H9 (cell line): ENCODE data around the gene GPR15LG. TPM values are rescaled to one million over a fixed set of nuclear protein-coding genes. Genes with fewer than 3 reads are reported as not detected.
A peak's percentile ranks its signal among the peaks of the same experiment; 100 is the strongest.

Source experiments
- DNase-seq: peaks from one replicate; pipeline ENCODE4 v3.0.0-alpha.2; 2017
- H2AFZ ChIP-seq: one replicate; pipeline ENCODE4 v1.6.1; 2013; ENCODE audit warnings: mild to moderate bottlenecking, low read length, control low read depth, moderate library complexity
- H2AK5ac ChIP-seq: 2 replicates; pipeline ENCODE4 v1.6.1; 2013; ENCODE audit warnings: low read length, control low read depth, mixed read lengths; ENCODE audit not compliant: insufficient read length
- H2BK120ac ChIP-seq: one replicate; pipeline ENCODE4 v1.6.1; 2013; ENCODE audit warnings: low read depth, mild to moderate bottlenecking, low read length, control low read depth, inconsistent platforms; ENCODE audit not compliant: poor library complexity, severe bottlenecking
- H2BK12ac ChIP-seq: 2 replicates; pipeline ENCODE4 v1.6.1; 2013; ENCODE audit warnings: low read length, control low read depth, mixed read lengths, low read depth; ENCODE audit not compliant: insufficient read length
- H2BK15ac ChIP-seq: 2 replicates; pipeline ENCODE4 v1.6.1; 2013; ENCODE audit warnings: low read depth, low read length, control low read depth
- H2BK20ac ChIP-seq: one replicate; pipeline ENCODE4 v1.6.1; 2013; ENCODE audit warnings: low read depth, mild to moderate bottlenecking, low read length, control low read depth, inconsistent platforms; ENCODE audit not compliant: poor library complexity, severe bottlenecking
- H2BK5ac ChIP-seq: 2 replicates; pipeline ENCODE4 v1.6.1; 2013; ENCODE audit warnings: low read length, control low read depth, mixed read lengths; ENCODE audit not compliant: insufficient read length
- H3K14ac ChIP-seq: 2 replicates; pipeline ENCODE4 v1.6.1; 2013; ENCODE audit warnings: low read length, control low read depth; ENCODE audit not compliant: insufficient read depth
- H3K18ac ChIP-seq: 2 replicates; pipeline ENCODE4 v1.6.1; 2013; ENCODE audit warnings: low read depth, mild to moderate bottlenecking, mixed read lengths, low read length, control low read depth; ENCODE audit not compliant: insufficient read length
- H3K23ac ChIP-seq: 2 replicates; pipeline ENCODE4 v1.6.1; 2013; ENCODE audit warnings: low read length, control low read depth, mixed read lengths, low read depth; ENCODE audit not compliant: insufficient read length
- H3K23me2 ChIP-seq: 2 replicates; pipeline ENCODE4 v1.6.1; 2013; ENCODE audit warnings: low read depth, mild to moderate bottlenecking, mixed read lengths, low read length, control low read depth; ENCODE audit not compliant: insufficient read length, poor library complexity, severe bottlenecking
- H3K27ac ChIP-seq: 2 replicates; pipeline ENCODE4 v1.5.1; 2013; ENCODE audit warnings: low read length, control low read depth, mixed read lengths, low read depth; ENCODE audit not compliant: insufficient read length
- H3K27me3 ChIP-seq: 2 replicates; pipeline ENCODE4 v1.6.1; 2013; ENCODE audit warnings: low read length, control low read depth, inconsistent platforms; ENCODE audit not compliant: insufficient read depth
- H3K4ac ChIP-seq: 2 replicates; pipeline ENCODE4 v1.6.1; 2013; ENCODE audit warnings: low read depth, mild to moderate bottlenecking, control low read depth, inconsistent platforms, low read length, moderate library complexity
- H3K4me1 ChIP-seq: 2 replicates; pipeline ENCODE4 v1.6.1; 2013; ENCODE audit warnings: low read length, control low read depth, inconsistent platforms; ENCODE audit not compliant: insufficient read depth
- H3K4me2 ChIP-seq: 2 replicates; pipeline ENCODE4 v1.6.1; 2013; ENCODE audit warnings: low read length, control low read depth, mixed read lengths; ENCODE audit not compliant: insufficient read length, insufficient read depth
- H3K56ac ChIP-seq: 2 replicates; pipeline ENCODE4 v1.6.1; 2013; ENCODE audit warnings: low read depth, mild to moderate bottlenecking, mixed read lengths, low read length, control low read depth; ENCODE audit not compliant: insufficient read length
- H3K79me1 ChIP-seq: 2 replicates; pipeline ENCODE4 v1.6.1; 2013; ENCODE audit warnings: low read depth, mild to moderate bottlenecking, moderate library complexity, low read length, control low read depth, inconsistent platforms; ENCODE audit not compliant: insufficient read depth, poor library complexity, severe bottlenecking
- H3K79me2 ChIP-seq: 2 replicates; pipeline ENCODE4 v1.6.1; 2013; ENCODE audit warnings: low read length, control low read depth, inconsistent platforms; ENCODE audit not compliant: insufficient read depth
- H3K9ac ChIP-seq: 2 replicates; pipeline ENCODE4 v1.6.1; 2013; ENCODE audit warnings: low read length, control low read depth, mixed read lengths; ENCODE audit not compliant: insufficient read length; ENCODE audit errors: extremely low read depth
- H3K9me3 ChIP-seq: one replicate; pipeline ENCODE4 v1.6.1; 2013; ENCODE audit warnings: low read depth, low read length, inconsistent platforms; ENCODE audit not compliant: control insufficient read depth
- H3T11ph ChIP-seq: one replicate; pipeline ENCODE4 v1.6.1; 2013; ENCODE audit warnings: mild to moderate bottlenecking, low read length, control low read depth, inconsistent platforms
- H4K20me1 ChIP-seq: one replicate; pipeline ENCODE4 v1.6.1; 2013; ENCODE audit not compliant: control insufficient read depth, insufficient read length, insufficient read depth
- H4K5ac ChIP-seq: 2 replicates; pipeline ENCODE4 v1.6.1; 2013; ENCODE audit warnings: low read depth, mild to moderate bottlenecking, mixed read lengths, low read length, control low read depth; ENCODE audit not compliant: insufficient read length
- H4K8ac ChIP-seq: replicated peaks from 2 replicates; pipeline ENCODE4 v1.6.1; 2013; ENCODE audit warnings: low read length, control low read depth, mixed read lengths, low read depth; ENCODE audit not compliant: insufficient read length
- H4K91ac ChIP-seq: 2 replicates; pipeline ENCODE4 v1.6.1; 2013; ENCODE audit warnings: low read depth, mild to moderate bottlenecking, moderate library complexity, mixed read lengths, low read length, control low read depth; ENCODE audit not compliant: insufficient read length
- H3K27ac Mint-ChIP-seq, 3 experiments: 2 replicates in 2 of 3; 3 replicates in 1 of 3; pipeline ENCODE4 v1.8.0; 2020 to 2021; ENCODE audit warnings: mixed read lengths in 3 of 3, mild to moderate bottlenecking in 1 of 3, moderate library complexity in 1 of 3
- H3K27me3 Mint-ChIP-seq: 2 replicates; pipeline ENCODE4 v1.8.0; 2021; ENCODE audit warnings: low read depth, mild to moderate bottlenecking, moderate library complexity, mixed read lengths
- H3K36me3 Mint-ChIP-seq, 3 experiments: 2 replicates in 2 of 3; 3 replicates in 1 of 3; pipeline ENCODE4 v1.8.0; 2020 to 2021; ENCODE audit warnings: low read depth in 3 of 3, mixed read lengths in 3 of 3; ENCODE audit not compliant: insufficient read depth in 1 of 3
- H3K4me1 Mint-ChIP-seq, 2 experiments: 2 replicates each; pipeline ENCODE4 v1.8.0; 2020; ENCODE audit warnings: mixed read lengths in 2 of 2
- H3K4me3 Mint-ChIP-seq, 2 experiments: 2 replicates in 1 of 2; 3 replicates in 1 of 2; pipeline ENCODE4 v1.8.0; 2020 to 2021; ENCODE audit warnings: mild to moderate bottlenecking in 2 of 2, mixed read lengths in 2 of 2, moderate library complexity in 1 of 2
- H3K9me3 Mint-ChIP-seq, 2 experiments: 2 replicates in 1 of 2; 3 replicates in 1 of 2; pipeline ENCODE4 v1.8.0; 2020; ENCODE audit warnings: mild to moderate bottlenecking in 2 of 2, mixed read lengths in 2 of 2, moderate library complexity in 1 of 2
- WGBS: extraction: QIAGEN DNeasy Blood & Tissue Kit; methylation state at CpG from one replicate; pipeline ENCODE4 v1.1.7; 2013; ENCODE audit warnings: missing lambda C conversion rate, low lambda C conversion rate, mixed read lengths; ENCODE audit not compliant: insufficient read length; ENCODE audit errors: extremely low coverage; 5-methylcytosine and 5-hydroxymethylcytosine counted together
- total RNA-seq: library from RNA; stranded (reverse); gene quantifications from 2 replicates; pipeline ENCODE4 v1.2.1, GENCODE V29; 2021
- TF ChIP-seq, protein P1 (sequence below): fragments of 200-600 bp; sonication (generic); conservative IDR thresholded peaks from 3 replicates; pipeline ENCODE4 v1.8.0; 2021; ENCODE audit warnings: antibody characterized with exemption, mild to moderate bottlenecking

The GPR15LG gene
- total RNA-seq, 1 experiment from 2014 or later: not detected

DNA sequence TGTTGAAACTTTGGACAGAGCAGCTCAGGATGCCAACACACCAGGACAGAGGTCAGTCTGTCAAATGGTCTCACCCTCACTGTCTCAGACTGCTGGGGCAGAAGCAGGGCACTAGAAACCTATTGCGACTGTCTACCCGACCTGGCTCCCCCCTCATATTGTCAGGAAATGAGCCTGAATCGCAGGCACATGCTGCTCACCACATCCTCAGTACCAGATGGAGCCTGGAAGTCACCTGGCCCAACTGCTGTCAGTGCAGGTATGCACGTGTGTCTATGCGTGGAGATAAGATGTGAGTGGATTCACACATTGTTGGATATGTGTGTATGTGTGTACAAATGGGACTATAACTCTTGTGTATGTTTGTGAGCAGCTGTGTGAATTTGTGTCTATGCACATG is 17.5 kb downstream of the GPR15LG start:
- TF ChIP-seq, protein P1, sequence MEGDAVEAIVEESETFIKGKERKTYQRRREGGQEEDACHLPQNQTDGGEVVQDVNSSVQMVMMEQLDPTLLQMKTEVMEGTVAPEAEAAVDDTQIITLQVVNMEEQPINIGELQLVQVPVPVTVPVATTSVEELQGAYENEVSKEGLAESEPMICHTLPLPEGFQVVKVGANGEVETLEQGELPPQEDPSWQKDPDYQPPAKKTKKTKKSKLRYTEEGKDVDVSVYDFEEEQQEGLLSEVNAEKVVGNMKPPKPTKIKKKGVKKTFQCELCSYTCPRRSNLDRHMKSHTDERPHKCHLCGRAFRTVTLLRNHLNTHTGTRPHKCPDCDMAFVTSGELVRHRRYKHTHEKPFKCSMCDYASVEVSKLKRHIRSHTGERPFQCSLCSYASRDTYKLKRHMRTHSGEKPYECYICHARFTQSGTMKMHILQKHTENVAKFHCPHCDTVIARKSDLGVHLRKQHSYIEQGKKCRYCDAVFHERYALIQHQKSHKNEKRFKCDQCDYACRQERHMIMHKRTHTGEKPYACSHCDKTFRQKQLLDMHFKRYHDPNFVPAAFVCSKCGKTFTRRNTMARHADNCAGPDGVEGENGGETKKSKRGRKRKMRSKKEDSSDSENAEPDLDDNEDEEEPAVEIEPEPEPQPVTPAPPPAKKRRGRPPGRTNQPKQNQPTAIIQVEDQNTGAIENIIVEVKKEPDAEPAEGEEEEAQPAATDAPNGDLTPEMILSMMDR: no peak
- no peak overlapping the region for H3K27ac Mint-ChIP-seq
- H2BK5ac ChIP-seq: no peak overlapping the region
- no peak overlapping the region for H3K4me2 ChIP-seq
- H4K20me1 ChIP-seq: no peaks in the 10 kb centered on the region
- H3K23ac ChIP-seq: no peak overlapping the region
- no peak overlapping the region for H3K14ac ChIP-seq
- H3K4me1 ChIP-seq: no peaks in the 10 kb centered on the region; the same call in 1 of the 2 replicates
- H2BK20ac ChIP-seq: no peak overlapping the region
- no peak overlapping the region for H2AFZ ChIP-seq
- no peak overlapping the region for H3K27ac ChIP-seq
- no peak overlapping the region for H3K9ac ChIP-seq
- H3K9me3 Mint-ChIP-seq: no peaks in the 10 kb centered on the region; a peak in 1 of 5 replicates
- no peak overlapping the region for H3K4ac ChIP-seq
- H3K23me2 ChIP-seq: peaks cover 12% of the 10 kb centered on the region
- peak overlapping the region; percentile 48 for H4K5ac ChIP-seq
- H3K36me3 Mint-ChIP-seq: no peaks in the 10 kb centered on the region
- H2BK12ac ChIP-seq: no peak overlapping the region
- H2BK15ac ChIP-seq: no peak overlapping the region
- peaks cover 6 to 7% of the 10 kb centered on the region in 2 experiments; a peak in 3 of 4 replicates for H3K4me1 Mint-ChIP-seq
- H3K9me3 ChIP-seq: no peaks in the 10 kb centered on the region
- no peak for DNase-seq
- H4K91ac ChIP-seq: no peak overlapping the region
- H2BK120ac ChIP-seq: no peak overlapping the region
- H2AK5ac ChIP-seq: no peak overlapping the region
- no peak overlapping the region for H3K56ac ChIP-seq
- H3K79me2 ChIP-seq: no peaks in the 10 kb centered on the region
- peaks cover 17% of the 10 kb centered on the region for H3K27me3 ChIP-seq
- no peak overlapping the region for H3K18ac ChIP-seq
- no CpG with 5 or more reads among the region's 5 CpGs for WGBS
- no peaks in the 10 kb centered on the region for H3K79me1 ChIP-seq
- peaks cover 55% of the 10 kb centered on the region for H3K27me3 Mint-ChIP-seq
- no peak overlapping the region for H3T11ph ChIP-seq
- no peak overlapping the region for H4K8ac ChIP-seq
- no peak overlapping the region for H3K4me3 Mint-ChIP-seq
